Activated naive CD4-positive, alpha-beta T cell treated with anti-CD3 and anti-CD28 coated beads, Interleukin-2, amount 10 ng/mL, durations not matched to agents 7 days and 5 days (primary cell): ENCODE results near the gene NDUFS8.

Experiments used
- CTCF ChIA-PET: fragments of 350-600 bp; sonication (Branson Sonifier 250); formaldehyde crosslinking; loops from one replicate; lab custom pipeline; 2021; ENCODE audit warnings: antibody characterized with exemption; lab: Charles Lee
- DNase-seq: peaks from one replicate; pipeline ENCODE4 v3.0.0-alpha.2; 2020
- H3K27ac Mint-ChIP-seq: one replicate; pipeline ENCODE4 v1.8.0; 2021; ENCODE audit warnings: mild to moderate bottlenecking, moderate library complexity, mixed read lengths
- H3K27me3 Mint-ChIP-seq: one replicate; pipeline ENCODE4 v1.8.0; 2021; ENCODE audit warnings: mild to moderate bottlenecking, mixed read lengths
- H3K36me3 Mint-ChIP-seq: one replicate; pipeline ENCODE4 v1.8.0; 2021; ENCODE audit warnings: mixed read lengths
- H3K4me1 Mint-ChIP-seq: one replicate; pipeline ENCODE4 v1.8.0; 2021; ENCODE audit warnings: mixed read lengths
- H3K4me3 Mint-ChIP-seq: one replicate; pipeline ENCODE4 v1.8.0; 2021; ENCODE audit warnings: mild to moderate bottlenecking, moderate library complexity, mixed read lengths
- H3K9me3 Mint-ChIP-seq: one replicate; pipeline ENCODE4 v1.8.0; 2021; ENCODE audit warnings: mixed read lengths

The NDUFS8 gene

DNA sequence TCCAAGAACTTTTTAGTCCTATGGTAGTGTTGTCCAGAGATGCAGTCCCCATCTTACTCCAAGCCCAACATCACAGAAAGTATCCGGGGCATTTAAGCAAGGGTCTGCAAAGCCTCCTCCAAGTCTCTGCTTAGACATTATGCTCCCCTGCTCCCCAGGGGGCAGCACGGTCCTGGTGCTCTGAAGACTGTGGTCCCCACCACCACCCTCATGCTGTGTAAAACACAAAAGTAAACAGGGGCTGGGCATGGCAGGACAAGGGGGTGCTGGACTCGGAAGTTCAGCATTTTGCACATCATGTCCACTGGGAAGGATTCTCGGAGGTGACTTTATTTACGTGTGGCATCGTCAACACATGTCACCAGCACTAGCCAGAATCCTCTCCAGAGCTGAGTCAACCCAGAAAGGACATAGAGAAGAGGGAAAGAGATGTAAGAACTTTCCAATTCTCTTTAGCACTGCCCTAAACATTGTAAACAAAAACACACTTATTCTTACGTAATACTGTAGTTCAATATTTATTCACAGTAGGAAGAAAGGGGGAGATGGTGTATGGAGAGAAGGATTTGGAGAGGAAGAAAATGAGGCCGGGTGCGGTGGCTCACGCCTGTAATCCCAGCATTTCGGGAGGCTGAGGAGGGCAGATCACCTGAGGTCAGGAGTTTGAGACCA lies 46.0 kb downstream of the NDUFS8 start:
- Mint-ChIP-seq H3K27ac (no peak overlapping the region), H3K9me3 (no peaks in the 10 kb centered on the region), H3K27me3 (no peaks in the 10 kb centered on the region), H3K36me3 (no peaks in the 10 kb centered on the region), H3K4me1 (no peaks in the 10 kb centered on the region), H3K4me3 (no peak overlapping the region)
- DNase-seq = no peak
- CTCF ChIA-PET = no interaction called here

DNA sequence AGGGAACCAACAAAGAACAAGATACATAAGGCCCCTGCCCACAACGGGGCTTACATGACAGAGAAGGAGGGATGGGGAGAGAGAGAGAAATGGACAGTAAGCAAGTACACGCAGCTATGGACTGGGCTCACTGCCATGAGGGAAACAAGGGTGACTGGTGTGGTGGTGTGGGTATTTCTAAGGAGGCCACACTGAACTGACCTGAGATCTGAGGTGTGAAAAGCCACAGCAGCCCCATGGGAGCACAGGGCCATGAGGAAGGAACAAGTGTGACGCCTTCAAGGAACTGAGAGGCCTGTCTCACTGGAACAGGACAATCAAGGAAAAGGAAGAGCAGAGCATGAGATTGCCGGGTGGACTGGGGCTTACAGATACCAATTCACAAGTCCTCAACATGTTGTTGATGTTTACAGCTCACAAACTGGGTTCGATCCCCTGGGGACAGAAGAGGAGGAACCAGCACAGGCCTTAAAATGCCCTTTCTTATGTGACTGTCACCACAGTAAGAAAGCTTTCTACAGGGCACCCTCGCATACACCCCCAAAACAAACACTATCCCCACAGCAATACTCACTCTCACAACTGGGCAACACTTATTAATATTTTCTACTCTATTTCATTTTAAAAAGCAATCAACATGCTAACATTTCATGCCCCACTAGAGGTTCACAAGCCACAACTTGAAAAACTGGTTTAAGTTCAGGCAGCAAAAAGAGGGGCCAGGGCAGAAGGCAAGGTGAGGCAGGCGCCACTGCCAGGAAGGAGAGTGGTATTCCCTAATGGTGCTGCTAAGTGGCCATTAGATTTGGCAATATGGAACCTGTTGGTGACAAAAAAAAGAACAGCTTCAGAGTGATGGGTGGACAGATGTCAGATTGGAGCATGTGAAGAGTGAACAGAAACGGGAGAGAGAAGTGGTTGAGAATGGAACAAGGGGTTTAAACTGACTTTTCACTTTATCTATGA lies 47.4 kb downstream of the NDUFS8 start:
- Mint-ChIP-seq H3K4me3 (no peak overlapping the region), H3K36me3 (no peaks in the 10 kb centered on the region), H3K27me3 (no peaks in the 10 kb centered on the region), H3K27ac (no peak overlapping the region), H3K4me1 (no peaks in the 10 kb centered on the region), H3K9me3 (no peaks in the 10 kb centered on the region)
- DNase-seq = no peak
- CTCF ChIA-PET = no interaction called here

DNA sequence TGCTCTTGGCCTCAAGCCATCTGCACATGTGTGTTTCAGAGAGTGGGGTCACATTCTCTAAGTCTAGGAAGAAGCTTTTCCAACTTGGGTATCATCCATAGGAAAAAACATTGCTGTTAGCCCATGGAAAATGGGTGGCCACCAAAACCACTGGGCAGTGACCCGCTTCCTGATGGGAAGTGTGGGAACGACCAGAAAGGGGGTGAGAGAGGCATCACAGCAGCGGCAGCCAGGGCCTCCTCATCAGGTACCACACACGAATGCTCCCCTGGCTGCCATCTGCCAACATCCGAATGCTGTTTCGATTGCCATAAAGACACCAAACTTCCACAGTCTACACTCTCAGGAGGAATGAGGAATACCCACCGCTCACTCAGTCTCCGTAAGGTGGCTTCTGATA lies 50.4 kb downstream of the NDUFS8 start:
- CTCF ChIA-PET = no interaction called here
- Mint-ChIP-seq H3K27ac (no peak overlapping the region), H3K36me3 (no peaks in the 10 kb centered on the region), H3K4me1 (no peaks in the 10 kb centered on the region), H3K27me3 (no peaks in the 10 kb centered on the region), H3K9me3 (no peaks in the 10 kb centered on the region), H3K4me3 (no peak overlapping the region)
- no peak for DNase-seq

DNA sequence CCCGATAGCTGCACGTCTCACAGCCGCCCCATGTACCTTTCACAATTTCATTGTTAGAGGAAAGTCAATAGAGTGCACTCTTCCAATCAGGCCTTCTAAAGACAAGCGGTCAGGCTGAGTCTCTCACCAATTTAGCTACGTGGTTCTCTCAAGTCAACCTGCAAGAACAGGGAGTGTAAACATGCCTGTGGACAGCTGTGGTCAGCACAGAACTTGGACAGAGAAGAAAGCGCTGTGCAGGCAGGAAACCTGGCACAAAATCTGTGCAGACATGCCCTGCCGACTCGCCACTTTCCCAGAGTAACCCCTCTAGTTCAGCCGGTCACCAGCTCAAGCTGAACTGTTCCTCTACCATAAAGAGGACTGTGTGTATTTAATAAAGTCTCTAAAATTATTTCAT lies 51.2 kb downstream of the NDUFS8 start:
- Mint-ChIP-seq H3K27me3 (no peaks in the 10 kb centered on the region), H3K9me3 (no peaks in the 10 kb centered on the region), H3K36me3 (no peaks in the 10 kb centered on the region), H3K4me1 (no peaks in the 10 kb centered on the region), H3K27ac (no peak overlapping the region), H3K4me3 (no peak overlapping the region)
- no peak for DNase-seq
- CTCF ChIA-PET = no interaction called here

DNA sequence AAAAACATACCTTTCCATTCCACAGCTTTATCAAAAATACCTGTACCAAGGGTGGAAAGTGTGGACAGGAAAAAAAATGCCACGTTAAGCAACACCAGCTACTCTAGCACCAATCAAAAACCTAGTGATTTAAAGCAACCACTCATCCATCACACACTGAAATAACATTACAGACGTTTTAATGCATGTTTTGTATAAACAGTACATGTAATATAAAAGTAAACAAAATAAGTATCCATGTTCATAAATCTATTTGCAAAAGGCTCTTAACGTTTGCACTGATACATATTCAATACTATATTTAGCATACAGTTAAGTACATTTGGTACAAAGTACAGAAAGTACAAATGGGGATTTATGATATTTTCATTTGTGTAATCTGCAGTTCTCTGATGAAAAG lies 52.0 kb downstream of the NDUFS8 start:
- no peak overlapping the region for H3K27ac Mint-ChIP-seq
- no peak for DNase-seq
- no peaks in the 10 kb centered on the region for H3K27me3 Mint-ChIP-seq
- no peak overlapping the region for H3K4me3 Mint-ChIP-seq
- H3K9me3 Mint-ChIP-seq = no peaks in the 10 kb centered on the region
- CTCF ChIA-PET = no interaction called here
- H3K4me1 Mint-ChIP-seq = no peaks in the 10 kb centered on the region
- no peaks in the 10 kb centered on the region for H3K36me3 Mint-ChIP-seq

DNA sequence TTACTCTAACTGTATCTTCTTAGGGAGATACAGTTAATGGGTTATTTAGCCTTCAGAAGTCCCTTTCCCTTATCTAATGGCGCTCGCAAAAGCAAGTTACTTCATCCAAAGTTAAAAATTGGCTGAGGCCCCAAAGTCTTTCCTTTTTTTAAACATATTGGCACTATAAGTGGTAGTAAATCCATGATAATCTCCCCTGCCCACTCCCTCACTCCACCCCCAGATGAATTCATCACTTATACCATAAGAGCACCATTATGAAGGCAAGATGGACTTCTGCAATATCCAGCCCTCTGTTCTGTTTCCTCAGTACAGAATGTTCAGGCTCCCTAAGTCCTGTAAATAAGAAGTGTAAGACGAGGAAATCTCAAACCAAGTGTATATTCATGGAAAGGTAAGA lies 53.0 kb downstream of the NDUFS8 start:
- no peaks in the 10 kb centered on the region for H3K4me1 Mint-ChIP-seq
- no peaks in the 10 kb centered on the region for H3K36me3 Mint-ChIP-seq
- CTCF ChIA-PET = no interaction called here
- no peaks in the 10 kb centered on the region for H3K9me3 Mint-ChIP-seq
- H3K27me3 Mint-ChIP-seq = no peaks in the 10 kb centered on the region
- DNase-seq = no peak
- no peak overlapping the region for H3K27ac Mint-ChIP-seq
- no peak overlapping the region for H3K4me3 Mint-ChIP-seq
